HepG2 (cell line): ENCODE results near the gene IQSEC1. TPM values are rescaled to one million over a fixed set of nuclear protein-coding genes. Genes with fewer than 3 reads are reported as not detected.

Experiments
- ARNT2 ChIP-seq: sonication (generic); formaldehyde crosslinking; IDR thresholded peaks from 2 replicates; pipeline ENCODE4 v1.8.0; 2022; ENCODE audit warnings: mild to moderate bottlenecking, low read depth, missing genetic modification reagents, moderate library complexity
- HIC2 ChIP-seq: sonication (generic); formaldehyde crosslinking; IDR thresholded peaks from 2 replicates; pipeline ENCODE4 v1.9.0; 2022; ENCODE audit warnings: low read depth, missing genetic modification reagents
- KLF9 ChIP-seq: IDR thresholded peaks from 2 replicates; pipeline ENCODE4 v1.6.1; 2016; ENCODE audit warnings: low read depth
- MATR3 ChIP-seq: sonication (generic); formaldehyde crosslinking; IDR thresholded peaks from 2 replicates; pipeline ENCODE4 v1.4.0; 2020; ENCODE audit warnings: missing genetic modification reagents
- MED1 ChIP-seq: sonication (generic); formaldehyde crosslinking; IDR thresholded peaks from 2 replicates; pipeline ENCODE4 v1.4.0; 2020; ENCODE audit warnings: missing genetic modification reagents
- MYNN ChIP-seq: sonication (generic); formaldehyde crosslinking; IDR thresholded peaks from 2 replicates; pipeline ENCODE4 v1.4.0; 2020; ENCODE audit warnings: mild to moderate bottlenecking, low read depth, missing genetic modification reagents
- PRDM10 ChIP-seq: sonication (generic); formaldehyde crosslinking; IDR thresholded peaks from 2 replicates; pipeline ENCODE4 v1.4.0; 2020; ENCODE audit warnings: low read depth, missing genetic modification reagents
- PRDM15 ChIP-seq: sonication (generic); formaldehyde crosslinking; IDR thresholded peaks from 2 replicates; pipeline ENCODE4 v1.4.0; 2020; ENCODE audit warnings: missing genetic modification reagents
- SIX1 ChIP-seq: sonication (generic); formaldehyde crosslinking; IDR thresholded peaks from 2 replicates; pipeline ENCODE4 v1.4.0; 2020; ENCODE audit warnings: missing genetic modification reagents, borderline replicate concordance
- TCF12 ChIP-seq, 2 experiments: fragments of 450-650 bp in 1 of 2; sonication (generic) in 1 of 2; formaldehyde crosslinking in 1 of 2; IDR thresholded peaks; 2 replicates each; pipeline versions ENCODE4 v1.6.1 to v1.8.0; 2017 to 2022; ENCODE audit warnings: antibody characterized with exemption in 1 of 2, mild to moderate bottlenecking in 1 of 2, missing genetic modification reagents in 1 of 2, moderate library complexity in 1 of 2
- ZNF354B ChIP-seq: sonication (generic); formaldehyde crosslinking; IDR thresholded peaks from 2 replicates; pipeline ENCODE4 v1.8.0; 2022; ENCODE audit warnings: mild to moderate bottlenecking, missing genetic modification reagents
- polyA plus RNA-seq, 8 experiments: library from polyadenylated mRNA; depleted of rRNA in 3 of 8; stranded (reverse) in 7 of 8; unstranded in 1 of 8; fragments of >200 nt; fragmentation: Illumina TruSeq in 4 of 8; extraction: Trizol in 4 of 8; gene quantifications; 2 replicates each; pipeline versions ENCODE4 v1.2.1 to v1.2.3, GENCODE V29; 2011 to 2016; ENCODE audit warnings: low read depth in 4 of 8, missing spikeins in 1 of 8, mixed read lengths in 1 of 8; ENCODE audit not compliant: insufficient read depth in 1 of 8
- total RNA-seq, 5 experiments: library from RNA; depleted of rRNA; stranded (reverse); fragments of >200 nt; fragmentation: Illumina TruSeq; extraction: Trizol; gene quantifications; 2 replicates each; pipeline ENCODE4 v1.2.3, GENCODE V29; 2016; ENCODE audit warnings: low read depth in 1 of 5
- TF ChIP-seq, protein P1 (sequence below): IDR thresholded peaks from 2 replicates; pipeline ENCODE4 v1.6.1; 2018; ENCODE audit warnings: missing genetic modification reagents
- TF ChIP-seq, protein P2 (sequence below): sonication (generic); formaldehyde crosslinking; IDR thresholded peaks from 2 replicates; pipeline ENCODE4 v1.8.0; 2023; ENCODE audit warnings: mild to moderate bottlenecking, missing genetic modification reagents

The IQSEC1 gene
- total and polyA plus RNA-seq, 2 of the 13 experiments (the other 11 are each of a cell fraction or from before 2014, with no cell fraction given) = 17.4 to 20.2 TPM

GRCh38 chr3:12964711-12965612 is 108.3 kb downstream of the IQSEC1 start (continued):
- TF ChIP-seq, protein P1, sequence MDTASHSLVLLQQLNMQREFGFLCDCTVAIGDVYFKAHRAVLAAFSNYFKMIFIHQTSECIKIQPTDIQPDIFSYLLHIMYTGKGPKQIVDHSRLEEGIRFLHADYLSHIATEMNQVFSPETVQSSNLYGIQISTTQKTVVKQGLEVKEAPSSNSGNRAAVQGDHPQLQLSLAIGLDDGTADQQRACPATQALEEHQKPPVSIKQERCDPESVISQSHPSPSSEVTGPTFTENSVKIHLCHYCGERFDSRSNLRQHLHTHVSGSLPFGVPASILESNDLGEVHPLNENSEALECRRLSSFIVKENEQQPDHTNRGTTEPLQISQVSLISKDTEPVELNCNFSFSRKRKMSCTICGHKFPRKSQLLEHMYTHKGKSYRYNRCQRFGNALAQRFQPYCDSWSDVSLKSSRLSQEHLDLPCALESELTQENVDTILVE (CRISPR knock-in tag) = 0 out of 2 replicates have a peak, but pooled peaks have one; percentile 70
- TF ChIP-seq SIX1 (peak; percentile 67; the same call in 1 of the 2 replicates), MATR3 (CRISPR knock-in tag) (no peak), ARNT2 (0 out of 2 replicates have a peak, but pooled peaks have one; percentile 47), HIC2 (no peak), KLF9 (CRISPR knock-in tag) (0 out of 2 replicates have a peak, but pooled peaks have one; percentile 59), MYNN (CRISPR knock-in tag) (no peak), PRDM10 (CRISPR knock-in tag) (0 out of 2 replicates have a peak, but pooled peaks have one; percentile 62), MED1 (CRISPR knock-in tag) (peak; percentile 90), PRDM15 (CRISPR knock-in tag) (peak; percentile 74; the same call in 1 of the 2 replicates), ZNF354B (CRISPR knock-in tag) (0 out of 2 replicates have a peak, but pooled peaks have one; percentile 49), TCF12 (IDR thresholded peaks at IDR 0.05) (no peak), TCF12 (CRISPR knock-in tag; IDR thresholded peaks at IDR 0.05) (no peak; the same call in 1 of the 2 replicates)
- TF ChIP-seq, protein P2, sequence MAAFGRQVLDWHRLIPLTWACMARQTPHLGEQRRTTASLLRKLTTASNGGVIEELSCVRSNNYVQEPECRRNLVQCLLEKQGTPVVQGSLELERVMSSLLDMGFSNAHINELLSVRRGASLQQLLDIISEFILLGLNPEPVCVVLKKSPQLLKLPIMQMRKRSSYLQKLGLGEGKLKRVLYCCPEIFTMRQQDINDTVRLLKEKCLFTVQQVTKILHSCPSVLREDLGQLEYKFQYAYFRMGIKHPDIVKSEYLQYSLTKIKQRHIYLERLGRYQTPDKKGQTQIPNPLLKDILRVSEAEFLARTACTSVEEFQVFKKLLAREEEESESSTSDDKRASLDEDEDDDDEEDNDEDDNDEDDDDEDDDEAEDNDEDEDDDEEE (CRISPR knock-in tag) = peak; percentile 44; the same call in 1 of the 2 replicates
